Karpas-422 (cell line): ENCODE results near the gene CLCN4. TPM values are rescaled to one million over a fixed set of nuclear protein-coding genes. Genes with fewer than 3 reads are reported as not detected.

ENCODE experiments used
- DNase-seq: peaks from one replicate; pipeline ENCODE4 v3.0.0-alpha.2; 2015
- H2AFZ ChIP-seq: fragments of 200-600 bp; sonication (generic); 2 replicates; pipeline ENCODE4 v1.6.1; 2014; ENCODE audit warnings: antibody characterized with exemption, low read length, mixed read lengths
- H3K27ac ChIP-seq: fragments of 200-600 bp; sonication (generic); 2 replicates; pipeline ENCODE4 v1.5.1; 2014; ENCODE audit warnings: mild to moderate bottlenecking, low read length, moderate library complexity
- H3K27me3 ChIP-seq: fragments of 200-600 bp; sonication (generic); 2 replicates; pipeline ENCODE4 v1.6.1; 2014; ENCODE audit warnings: low read length, mixed read lengths
- H3K36me3 ChIP-seq: fragments of 200-600 bp; sonication (generic); 2 replicates; pipeline ENCODE4 v1.6.1; 2014; ENCODE audit warnings: low read length, mixed read lengths; ENCODE audit not compliant: insufficient read depth
- H3K4me1 ChIP-seq: fragments of 200-600 bp; sonication (generic); 2 replicates; pipeline ENCODE4 v1.6.1; 2014; ENCODE audit warnings: mild to moderate bottlenecking, low read length, mixed read lengths
- H3K4me2 ChIP-seq: fragments of 200-600 bp; sonication (generic); 2 replicates; pipeline ENCODE4 v1.6.1; 2014; ENCODE audit warnings: low read length, low read depth, mild to moderate bottlenecking; ENCODE audit not compliant: poor library complexity, severe bottlenecking
- H3K4me3 ChIP-seq: fragments of 200-600 bp; sonication (generic); 2 replicates; pipeline ENCODE4 v1.5.1; 2014; ENCODE audit warnings: mild to moderate bottlenecking, antibody characterized with exemption, low read length, mixed read lengths
- H3K79me2 ChIP-seq: fragments of 200-600 bp; sonication (generic); 2 replicates; pipeline ENCODE4 v1.6.1; 2014; ENCODE audit warnings: mild to moderate bottlenecking, low read length, mixed read lengths
- H3K9ac ChIP-seq: fragments of 200-600 bp; sonication (generic); 2 replicates; pipeline ENCODE4 v1.6.0; 2014; ENCODE audit warnings: low read length
- H3K9me2 ChIP-seq: fragments of 200-600 bp; sonication (generic), shearing (Covaris generic); replicated peaks from 2 replicates; pipeline ENCODE4 v1.6.0; 2014; ENCODE audit warnings: mild to moderate bottlenecking, low read length, moderate library complexity; ENCODE audit not compliant: insufficient read depth
- H3K9me3 ChIP-seq: fragments of 300-700, 200-600 bp; sonication (generic); 2 replicates; pipeline ENCODE4 v1.6.1; 2014; ENCODE audit warnings: low read length, mixed read lengths
- H4K20me1 ChIP-seq: fragments of 200-600 bp; sonication (generic); 2 replicates; pipeline ENCODE4 v1.6.1; 2014; ENCODE audit warnings: mild to moderate bottlenecking, antibody characterized with exemption, low read length, low read depth; ENCODE audit not compliant: insufficient read depth
- total RNA-seq: library from RNA; depleted of rRNA; stranded (reverse); fragments of >200 nt; shearing (Covaris generic); gene quantifications from 2 replicates; pipeline ENCODE4 v1.2.3, GENCODE V29; 2014; ENCODE audit warnings: low replicate concordance; rRNA removed

CLCN4 gene
- 4.3 and 6.3 TPM in 2 replicates for total RNA-seq

GRCh38 chrX:10156199-10157031 lies at the start of gene CLCN4:
CLCN4 (plus strand) TSS chrX:10156975; CDS start chrX:10185033, 28,058 bp downstream.
- H3K4me2 ChIP-seq = peak within 1 kb of the TSS; percentile 63
- H3K9me2 ChIP-seq = no peaks in the 10 kb centered on the region
- DNase-seq = peak; percentile 88
- peak within 1 kb of the TSS; percentile 94 for H3K27ac ChIP-seq
- peaks cover 49% of the 10 kb centered on the region for H3K4me1 ChIP-seq
- H3K79me2 ChIP-seq = no peaks in the 10 kb centered on the region
- H3K9me3 ChIP-seq = no peaks in the 10 kb centered on the region
- peak within 1 kb of the TSS; percentile 70 for H3K9ac ChIP-seq
- no peaks in the 10 kb centered on the region for H4K20me1 ChIP-seq
- H3K27me3 ChIP-seq = no peaks in the 10 kb centered on the region
- peak within 1 kb of the TSS; percentile 55 for H3K4me3 ChIP-seq
- no peaks in the 10 kb centered on the region for H3K36me3 ChIP-seq
- peak within 1 kb of the TSS; percentile 34 for H2AFZ ChIP-seq

GRCh38 chrX:10107483-10107882 lies 49.3 kb upstream of the CLCN4 start:
- no peaks in the 10 kb centered on the region for H3K27me3 ChIP-seq
- H3K36me3 ChIP-seq = no peaks in the 10 kb centered on the region
- no peaks in the 10 kb centered on the region for H3K9me3 ChIP-seq
- H2AFZ ChIP-seq = no peak overlapping the region
- no peak for DNase-seq
- H3K4me1 ChIP-seq = peaks cover 17% of the 10 kb centered on the region
- no peak overlapping the region for H3K4me2 ChIP-seq
- H3K9ac ChIP-seq = no peak overlapping the region
- no peak overlapping the region for H3K4me3 ChIP-seq
- no peaks in the 10 kb centered on the region for H3K9me2 ChIP-seq
- no peak overlapping the region for H3K27ac ChIP-seq
- H4K20me1 ChIP-seq = no peaks in the 10 kb centered on the region
- no peaks in the 10 kb centered on the region for H3K79me2 ChIP-seq

- no peaks in the 10 kb centered on the region for H4K20me1 ChIP-seq
- H3K4me2 ChIP-seq = no peak overlapping the region
- no peaks in the 10 kb centered on the region for H3K9me3 ChIP-seq
- no peak overlapping the region for H2AFZ ChIP-seq
- H3K27me3 ChIP-seq = no peaks in the 10 kb centered on the region
- H3K9ac ChIP-seq = no peak overlapping the region
- no peaks in the 10 kb centered on the region for H3K36me3 ChIP-seq
- H3K4me3 ChIP-seq = no peak overlapping the region
- H3K27ac ChIP-seq = no peak overlapping the region
- no peaks in the 10 kb centered on the region for H3K79me2 ChIP-seq
- no peak for DNase-seq
- no peaks in the 10 kb centered on the region for H3K9me2 ChIP-seq
- peaks cover 17% of the 10 kb centered on the region for H3K4me1 ChIP-seq
Observed at GRCh38 chrX:10108288-10108687, 48.5 kb upstream of the CLCN4 start.

GRCh38 chrX:10109695-10110094 lies 47.1 kb upstream of the CLCN4 start:
- no peaks in the 10 kb centered on the region for H3K9me3 ChIP-seq
- H4K20me1 ChIP-seq = no peaks in the 10 kb centered on the region
- DNase-seq = no peak
- peaks cover 17% of the 10 kb centered on the region for H3K4me1 ChIP-seq
- H3K27me3 ChIP-seq = no peaks in the 10 kb centered on the region
- no peak overlapping the region for H3K27ac ChIP-seq
- no peaks in the 10 kb centered on the region for H3K9me2 ChIP-seq
- H3K4me3 ChIP-seq = no peak overlapping the region
- no peak overlapping the region for H3K4me2 ChIP-seq
- H3K9ac ChIP-seq = no peak overlapping the region
- H3K79me2 ChIP-seq = no peaks in the 10 kb centered on the region
- no peaks in the 10 kb centered on the region for H3K36me3 ChIP-seq
- H2AFZ ChIP-seq = no peak overlapping the region

- Histone ChIP-seq H2AFZ (no peak overlapping the region), H3K27ac (no peak overlapping the region), H3K79me2 (no peaks in the 10 kb centered on the region), H3K4me2 (no peak overlapping the region), H3K9me3 (no peaks in the 10 kb centered on the region), H3K4me1 (peaks cover 17% of the 10 kb centered on the region), H4K20me1 (no peaks in the 10 kb centered on the region), H3K36me3 (no peaks in the 10 kb centered on the region), H3K4me3 (no peak overlapping the region), H3K9ac (no peak overlapping the region), H3K27me3 (no peaks in the 10 kb centered on the region), H3K9me2 (no peaks in the 10 kb centered on the region)
- no peak for DNase-seq
Observed at GRCh38 chrX:10110316-10110935, 46.3 kb upstream of the CLCN4 start.

- H4K20me1 ChIP-seq = no peaks in the 10 kb centered on the region
- H3K4me2 ChIP-seq = no peak overlapping the region
- H3K36me3 ChIP-seq = no peaks in the 10 kb centered on the region
- no peaks in the 10 kb centered on the region for H3K27me3 ChIP-seq
- H3K9me3 ChIP-seq = no peaks in the 10 kb centered on the region
- H3K4me3 ChIP-seq = no peak overlapping the region
- no peak overlapping the region for H3K9ac ChIP-seq
- no peak for DNase-seq
- H3K9me2 ChIP-seq = no peaks in the 10 kb centered on the region
- peaks cover 17% of the 10 kb centered on the region for H3K4me1 ChIP-seq
- no peak overlapping the region for H3K27ac ChIP-seq
- H2AFZ ChIP-seq = no peak overlapping the region; the same call in 1 of the 2 replicates
- H3K79me2 ChIP-seq = no peaks in the 10 kb centered on the region
Observed at GRCh38 chrX:10110984-10111363, 45.8 kb upstream of the CLCN4 start.

- Histone ChIP-seq H3K79me2 (no peaks in the 10 kb centered on the region), H3K4me2 (no peak overlapping the region), H3K27me3 (no peaks in the 10 kb centered on the region), H3K4me3 (no peak overlapping the region), H2AFZ (no peak overlapping the region; the same call in 1 of the 2 replicates), H3K4me1 (peaks cover 14% of the 10 kb centered on the region), H3K9me2 (no peaks in the 10 kb centered on the region), H3K27ac (no peak overlapping the region), H3K9ac (no peak overlapping the region), H4K20me1 (no peaks in the 10 kb centered on the region), H3K9me3 (no peaks in the 10 kb centered on the region), H3K36me3 (no peaks in the 10 kb centered on the region)
- DNase-seq = no peak
Observed at GRCh38 chrX:10111364-10112148, 45.2 kb upstream of the CLCN4 start.

GRCh38 chrX:10112510-10112909 lies 44.3 kb upstream of the CLCN4 start:
- no peak overlapping the region for H2AFZ ChIP-seq
- DNase-seq = no peak
- H4K20me1 ChIP-seq = no peaks in the 10 kb centered on the region
- H3K4me1 ChIP-seq = peaks cover 8% of the 10 kb centered on the region
- H3K9ac ChIP-seq = no peak overlapping the region
- no peaks in the 10 kb centered on the region for H3K36me3 ChIP-seq
- H3K27me3 ChIP-seq = no peaks in the 10 kb centered on the region
- H3K9me3 ChIP-seq = no peaks in the 10 kb centered on the region
- H3K27ac ChIP-seq = no peak overlapping the region
- H3K79me2 ChIP-seq = no peaks in the 10 kb centered on the region
- no peaks in the 10 kb centered on the region for H3K9me2 ChIP-seq
- H3K4me2 ChIP-seq = no peak overlapping the region
- H3K4me3 ChIP-seq = no peak overlapping the region
